ENCODE data around the gene BLZF1.

- no peak for TF ChIP-seq CTCF (IDR thresholded peaks at IDR 0.05; ENCODE audit: insufficient read depth, low read length, poor library complexity, severe bottlenecking)
- no peak for TF ChIP-seq EZH2phosphoT487 (conservative IDR thresholded peaks at IDR 0.05; ENCODE audit: low read length)
Measured at GRCh38 chr1:169325117-169325516, 42.9 kb upstream of the BLZF1 start.
